Activated CD4-positive, CD25-positive, alpha-beta regulatory T cell (primary cell): ENCODE results near the gene PFKFB4.
"Not testable (repeated sequence)": the region's sequence is repeated elsewhere in the genome, so short reads cannot be mapped to it uniquely, and the experiment has no call there.

ENCODE experiments used
- DNase-seq, 4 experiments: peaks; one replicate each; lab custom pipeline; 2025; lab: John Stamatoyannopoulos, UW

PFKFB4 gene

GRCh38 chr3:48492461-48493202 is 64.0 kb downstream of the PFKFB4 start:
- DNase-seq = no peak

GRCh38 chr3:48486952-48487351 is 69.7 kb downstream of the PFKFB4 start:
- no peak for DNase-seq

GRCh38 chr3:48482822-48483221 is 73.8 kb downstream of the PFKFB4 start:
- DNase-seq = not testable (repeated sequence)

- DNase-seq = not testable (repeated sequence)
Observed at GRCh38 chr3:48480891-48481290, 75.7 kb downstream of the PFKFB4 start.

- peak in 3 of 4 experiments; percentile 16 to 57 (median 52) for DNase-seq
Observed at GRCh38 chr3:48478626-48479555, 77.7 kb downstream of the PFKFB4 start.

- no peak for DNase-seq
Observed at GRCh38 chr3:48477959-48478520, 78.6 kb downstream of the PFKFB4 start.

GRCh38 chr3:48476426-48477053 is 80.1 kb downstream of the PFKFB4 start:
- no peak for DNase-seq

- DNase-seq = no peak
Observed at GRCh38 chr3:48475188-48475587, 81.4 kb downstream of the PFKFB4 start.

- DNase-seq = no peak
Observed at GRCh38 chr3:48474619-48475018, 82.0 kb downstream of the PFKFB4 start.

GRCh38 chr3:48474031-48474430 is 82.6 kb downstream of the PFKFB4 start:
- not testable (repeated sequence) for DNase-seq

- no peak for DNase-seq
Observed at GRCh38 chr3:48473617-48473952, 83.0 kb downstream of the PFKFB4 start.

- DNase-seq = peak; percentile 78 to 91 (median 87)
Observed at GRCh38 chr3:48472923-48473616, 83.5 kb downstream of the PFKFB4 start.

GRCh38 chr3:48472673-48472922 is 84.0 kb downstream of the PFKFB4 start:
- no peak for DNase-seq

- DNase-seq = no peak
Observed at GRCh38 chr3:48470286-48470685, 86.3 kb downstream of the PFKFB4 start.

GRCh38 chr3:48469046-48469915 is 87.3 kb downstream of the PFKFB4 start:
- DNase-seq = no peak

GRCh38 chr3:48468329-48468731 is 88.3 kb downstream of the PFKFB4 start:
- DNase-seq = no peak
